GM20431 (cell line): ENCODE results near the gene FSIP1.

ENCODE experiments used
- in situ Hi-C: fragments of 300-500 bp; cut with MseI, MboI; formaldehyde crosslinking; loops from one replicate; pipeline ENCODE4 v1.15.0; 2020; ENCODE audit warnings: low sequenced_read_pairs; ENCODE audit not compliant: unreplicated experiment

The FSIP1 gene

GRCh38 chr15:39581242-39581792, 201.3 kb downstream of the FSIP1 start:
- in situ Hi-C loops: loop anchor here (25.0 kb wide), 3 partner anchors 269 to 869 kb away; no protein-coding TSS in a partner anchor

GRCh38 chr15:39580485-39581241, 202.0 kb downstream of the FSIP1 start, which contains the start of gene THBS1:
Gene THBS1 (plus strand): TSS chr15:39581079. CDS start chr15:39581858, 779 bp downstream.
- in situ Hi-C loops: loop anchor here (25.0 kb wide), 3 partner anchors 268 to 868 kb away; no protein-coding TSS in a partner anchor

- in situ Hi-C loops: loop anchor here (25.0 kb wide), 3 partner anchors 268 to 868 kb away; no protein-coding TSS in a partner anchor
Observed at GRCh38 chr15:39580117-39580484, 202.5 kb downstream of the FSIP1 start.

- in situ Hi-C loops: loop anchor here (25.0 kb wide), 3 partner anchors 267 to 867 kb away; no protein-coding TSS in a partner anchor
Observed at GRCh38 chr15:39579487-39580116, 203.0 kb downstream of the FSIP1 start.

GRCh38 chr15:39578851-39579486, 203.7 kb downstream of the FSIP1 start:
- in situ Hi-C loops: loop anchor here (25.0 kb wide), 3 partner anchors 267 to 867 kb away; no protein-coding TSS in a partner anchor

GRCh38 chr15:39575180-39575579, 207.5 kb downstream of the FSIP1 start:
- in situ Hi-C loops: loop anchor here (25.0 kb wide), 3 partner anchors 263 to 863 kb away; no protein-coding TSS in a partner anchor

- in situ Hi-C loops: no loop called here
Observed at GRCh38 chr15:39574427-39574826, 208.2 kb downstream of the FSIP1 start.

- in situ Hi-C loops: no loop called here
Observed at GRCh38 chr15:39573844-39574243, 208.8 kb downstream of the FSIP1 start.

- in situ Hi-C loops: no loop called here
Observed at GRCh38 chr15:39573287-39573686, 209.4 kb downstream of the FSIP1 start.

GRCh38 chr15:39565851-39566250, 216.8 kb downstream of the FSIP1 start:
- in situ Hi-C loops: no loop called here

- in situ Hi-C loops: no loop called here
Observed at GRCh38 chr15:39564972-39565665, 217.5 kb downstream of the FSIP1 start.

GRCh38 chr15:39558421-39558820, 224.2 kb downstream of the FSIP1 start:
- in situ Hi-C loops: no loop called here

- in situ Hi-C loops: no loop called here
Observed at GRCh38 chr15:39556461-39556860, 226.2 kb downstream of the FSIP1 start.

GRCh38 chr15:39555885-39556284, 226.8 kb downstream of the FSIP1 start:
- in situ Hi-C loops: no loop called here

- in situ Hi-C loops: no loop called here
Observed at GRCh38 chr15:39554746-39555387, 227.8 kb downstream of the FSIP1 start.

- in situ Hi-C loops: no loop called here
Observed at GRCh38 chr15:39553947-39554693, 228.5 kb downstream of the FSIP1 start.

GRCh38 chr15:39552556-39552955, 230.1 kb downstream of the FSIP1 start:
- in situ Hi-C loops: no loop called here

- in situ Hi-C loops: no loop called here
Observed at GRCh38 chr15:39551476-39551875, 231.2 kb downstream of the FSIP1 start.
